Inflammatory macrophage treated with lipopolysaccharide for 4 hours (primary cell): ENCODE measurements around the gene ATP6V1G2.
"Not testable (repeated sequence)": the region's sequence is repeated elsewhere in the genome, so short reads cannot be mapped to it uniquely, and the experiment has no call there.

Source experiments
- DNase-seq: peaks from one replicate; pipeline ENCODE4 v3.0.0-alpha.2; 2020

Gene ATP6V1G2

GRCh38 chr6:31546339-31546957 lies at the start of gene ATP6V1G2:
ATP6V1G2 (minus strand) TSS chr6:31546608; CDS start chr6:31546559, 49 bp downstream.
- peak; percentile 79 for DNase-seq

- DNase-seq: no peak
Observed at GRCh38 chr6:31592396-31592771, 46.0 kb upstream of the ATP6V1G2 start.

- DNase-seq: not testable (repeated sequence)
Observed at GRCh38 chr6:31590691-31591090, 44.3 kb upstream of the ATP6V1G2 start.

GRCh38 chr6:31588871-31589650 lies 42.7 kb upstream of the ATP6V1G2 start:
- peak; percentile 73 for DNase-seq

- peak; percentile 55 for DNase-seq
Observed at GRCh38 chr6:31587791-31588777, 41.7 kb upstream of the ATP6V1G2 start.

- peak; percentile 57 for DNase-seq
Observed at GRCh38 chr6:31586599-31587281, 40.3 kb upstream of the ATP6V1G2 start.

- DNase-seq: peak; percentile 74
Observed at GRCh38 chr6:31586008-31586407, 39.6 kb upstream of the ATP6V1G2 start, which contains the start of gene LST1. LST1 (plus strand) TSS chr6:31586277; CDS start chr6:31587300, 1,023 bp downstream.

- peak; percentile 30 for DNase-seq
Observed at GRCh38 chr6:31585491-31585890, 39.1 kb upstream of the ATP6V1G2 start.

GRCh38 chr6:31582230-31582643 lies 35.8 kb upstream of the ATP6V1G2 start, which contains the start of gene LTB:
LTB (minus strand) TSS chr6:31582424; CDS start chr6:31582417, 7 bp downstream.
- no peak for DNase-seq

GRCh38 chr6:31581434-31582229 lies 35.2 kb upstream of the ATP6V1G2 start:
- DNase-seq: no peak

- DNase-seq: peak; percentile 75
Observed at GRCh38 chr6:31580807-31581433, 34.5 kb upstream of the ATP6V1G2 start.

- DNase-seq: no peak
Observed at GRCh38 chr6:31580438-31580740, 34.0 kb upstream of the ATP6V1G2 start.

- peak; percentile 44 for DNase-seq
Observed at GRCh38 chr6:31579546-31580437, 33.4 kb upstream of the ATP6V1G2 start.

GRCh38 chr6:31579119-31579505 lies 32.7 kb upstream of the ATP6V1G2 start:
- peak; percentile 52 for DNase-seq

- DNase-seq: peak; percentile 64
Observed at GRCh38 chr6:31578184-31579118, 32.0 kb upstream of the ATP6V1G2 start.

GRCh38 chr6:31577579-31577966 lies 31.2 kb upstream of the ATP6V1G2 start:
- peak; percentile 54 for DNase-seq

GRCh38 chr6:31576897-31577578 lies 30.6 kb upstream of the ATP6V1G2 start:
- DNase-seq: peak; percentile 83
